HCEC 1CT (cell line): ENCODE measurements around the gene FAN1.
A peak's percentile ranks its signal among the peaks of the same experiment; 100 is the strongest.

Experiments
- DNase-seq: peaks from one replicate; pipeline ENCODE4 v3.0.0-alpha.2; 2017

Gene FAN1

GRCh38 chr15:30921781-30922479 is 18.2 kb downstream of the FAN1 start:
- no peak for DNase-seq

- DNase-seq: peak; percentile 16
Observed at GRCh38 chr15:30922480-30923311, 19.0 kb downstream of the FAN1 start.

GRCh38 chr15:30923429-30923828 is 19.7 kb downstream of the FAN1 start:
- DNase-seq: no peak

GRCh38 chr15:30924353-30924752 is 20.6 kb downstream of the FAN1 start:
- peak; percentile 47 for DNase-seq

- no peak for DNase-seq
Observed at GRCh38 chr15:30925686-30926085, 22.0 kb downstream of the FAN1 start.

- no peak for DNase-seq
Observed at GRCh38 chr15:30926161-30926560, 22.4 kb downstream of the FAN1 start.

- DNase-seq: no peak
Observed at GRCh38 chr15:30927148-30927761, 23.5 kb downstream of the FAN1 start.

GRCh38 chr15:30928076-30928475 is 24.4 kb downstream of the FAN1 start:
- DNase-seq: no peak

- no peak for DNase-seq
Observed at GRCh38 chr15:30929064-30929669, 25.5 kb downstream of the FAN1 start.

- DNase-seq: no peak
Observed at GRCh38 chr15:30929982-30930381, 26.3 kb downstream of the FAN1 start.

GRCh38 chr15:30930422-30930821 is 26.7 kb downstream of the FAN1 start:
- DNase-seq: no peak

- no peak for DNase-seq
Observed at GRCh38 chr15:30933293-30933692, 29.6 kb downstream of the FAN1 start.

GRCh38 chr15:30939161-30939560 is 35.4 kb downstream of the FAN1 start:
- no peak for DNase-seq

GRCh38 chr15:30940359-30940758 is 36.6 kb downstream of the FAN1 start:
- no peak for DNase-seq

GRCh38 chr15:30941520-30941919 is 37.8 kb downstream of the FAN1 start:
- no peak for DNase-seq

- no peak for DNase-seq
Observed at GRCh38 chr15:30943654-30944335, 40.1 kb downstream of the FAN1 start.

- DNase-seq: no peak
Observed at GRCh38 chr15:30953183-30953582, 49.5 kb downstream of the FAN1 start.

GRCh38 chr15:30953731-30954378 is 50.1 kb downstream of the FAN1 start:
- peak; percentile 99 for DNase-seq

GRCh38 chr15:30954674-30955073 is 51.0 kb downstream of the FAN1 start:
- DNase-seq: peak; percentile 55

GRCh38 chr15:30956216-30957124 is 52.8 kb downstream of the FAN1 start:
- DNase-seq: no peak

- DNase-seq: no peak
Observed at GRCh38 chr15:30958219-30958618, 54.5 kb downstream of the FAN1 start.
